WTC11 (cell line): Measurements from ENCODE around the gene UBXN4.

ENCODE experiments used
- CTCF ChIP-seq: fragments of 200-600 bp; IDR thresholded peaks from 2 replicates; pipeline ENCODE4 v1.8.0; 2022; ENCODE audit warnings: antibody characterized with exemption
- HMGXB4 ChIP-seq: sonication (generic); formaldehyde crosslinking; IDR thresholded peaks from 2 replicates; pipeline ENCODE4 v1.8.1; 2023; ENCODE audit warnings: mild to moderate bottlenecking, moderate library complexity, missing genetic modification reagents
- MXD4 ChIP-seq: fragments of 250-450 bp; sonication (Bioruptor Pico); IDR thresholded peaks from 2 replicates; pipeline ENCODE4 v1.8.0; 2021; ENCODE audit warnings: mild to moderate bottlenecking, moderate library complexity, borderline replicate concordance
- NR1H2 ChIP-seq: sonication (generic); formaldehyde crosslinking; IDR thresholded peaks from 2 replicates; pipeline ENCODE4 v1.9.0; 2021; ENCODE audit warnings: mild to moderate bottlenecking, moderate library complexity, missing genetic modification reagents
- RELA ChIP-seq: sonication (generic); formaldehyde crosslinking; IDR thresholded peaks from 2 replicates; pipeline ENCODE4 v1.8.1; 2022; ENCODE audit warnings: missing genetic modification reagents, mild to moderate bottlenecking, borderline replicate concordance
- SMAD4 ChIP-seq: sonication (generic); formaldehyde crosslinking; IDR thresholded peaks from 2 replicates; pipeline ENCODE4 v1.8.0; 2022; ENCODE audit warnings: mild to moderate bottlenecking, missing genetic modification reagents
- SP1 ChIP-seq: sonication (generic); formaldehyde crosslinking; conservative IDR thresholded peaks from 2 replicates; pipeline ENCODE4 v1.8.1; 2022; ENCODE audit warnings: missing genetic modification reagents
- STAT6 ChIP-seq: sonication (generic); formaldehyde crosslinking; conservative IDR thresholded peaks from 2 replicates; pipeline ENCODE4 v1.8.1; 2023; ENCODE audit warnings: mild to moderate bottlenecking, low read depth, missing genetic modification reagents, moderate library complexity
- USF2 ChIP-seq: sonication (generic); formaldehyde crosslinking; IDR thresholded peaks from 2 replicates; pipeline ENCODE4 v1.8.1; 2023; ENCODE audit warnings: mild to moderate bottlenecking, missing genetic modification reagents, moderate library complexity
- ZNF532 ChIP-seq: fragments of 250-450 bp; sonication (Bioruptor Pico); IDR thresholded peaks from 2 replicates; pipeline ENCODE4 v1.9.0; 2021; ENCODE audit warnings: mild to moderate bottlenecking, borderline replicate concordance

DNA sequence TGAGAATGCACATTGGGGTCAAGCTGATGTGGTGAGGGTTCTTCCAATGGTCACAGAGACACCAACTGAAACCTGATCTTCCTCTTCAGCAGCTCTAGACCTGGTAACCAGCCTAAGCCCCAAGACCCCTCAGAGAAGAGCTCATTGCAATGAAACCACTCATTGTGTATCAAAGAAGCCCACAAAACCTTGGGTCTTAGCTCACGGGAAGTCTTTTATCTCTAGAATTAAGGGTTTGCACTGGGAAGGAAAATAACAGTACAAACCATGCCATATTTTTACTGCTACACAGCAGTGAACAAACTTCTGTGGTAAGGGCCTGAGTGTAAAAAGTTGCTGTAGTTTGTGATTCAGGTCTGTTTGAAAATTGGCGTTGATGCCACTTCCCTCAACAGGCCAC, 8.6 kb upstream of the UBXN4 start:
- TF ChIP-seq CTCF (no peak), HMGXB4 (CRISPR knock-in tag) (no peak), SMAD4 (CRISPR knock-in tag) (no peak), USF2 (CRISPR knock-in tag) (no peak), NR1H2 (CRISPR knock-in tag) (no peak), MXD4 (CRISPR knock-in tag) (no peak), RELA (CRISPR knock-in tag) (no peak), ZNF532 (no peak), STAT6 (no peak), SP1 (no peak)
